ENCODE results near the gene ALX3.

The ALX3 gene

DNA sequence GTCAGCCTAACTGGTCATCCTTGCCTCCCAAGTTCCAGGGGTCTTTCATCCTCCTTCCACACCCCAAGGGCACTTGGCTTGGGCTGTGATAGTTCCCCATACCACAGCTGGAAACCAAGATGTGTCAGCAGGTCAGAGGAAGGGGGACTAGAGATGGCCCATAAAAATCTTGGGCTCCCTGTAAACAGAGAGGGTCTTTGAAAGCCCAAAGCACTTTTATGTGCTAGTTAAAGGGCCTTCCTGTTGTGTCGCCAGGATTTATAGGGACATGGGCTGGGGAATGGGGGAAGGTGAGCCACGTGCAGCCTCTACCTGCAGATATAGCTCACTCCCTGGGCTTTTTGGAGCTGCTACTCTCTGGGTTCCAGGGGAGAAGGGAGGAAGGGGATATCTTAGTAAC, 29.9 kb upstream of the ALX3 start:
- in situ Hi-C loops (cut with HindIII; ENCODE audit: low sequenced_read_pairs): no loop called here
- H3K4me3 ChIP-seq (ENCODE audit: low read depth, low read length): no peak overlapping the region
- DNase-seq (ENCODE audit: low read depth, low spot score): no peak

DNA sequence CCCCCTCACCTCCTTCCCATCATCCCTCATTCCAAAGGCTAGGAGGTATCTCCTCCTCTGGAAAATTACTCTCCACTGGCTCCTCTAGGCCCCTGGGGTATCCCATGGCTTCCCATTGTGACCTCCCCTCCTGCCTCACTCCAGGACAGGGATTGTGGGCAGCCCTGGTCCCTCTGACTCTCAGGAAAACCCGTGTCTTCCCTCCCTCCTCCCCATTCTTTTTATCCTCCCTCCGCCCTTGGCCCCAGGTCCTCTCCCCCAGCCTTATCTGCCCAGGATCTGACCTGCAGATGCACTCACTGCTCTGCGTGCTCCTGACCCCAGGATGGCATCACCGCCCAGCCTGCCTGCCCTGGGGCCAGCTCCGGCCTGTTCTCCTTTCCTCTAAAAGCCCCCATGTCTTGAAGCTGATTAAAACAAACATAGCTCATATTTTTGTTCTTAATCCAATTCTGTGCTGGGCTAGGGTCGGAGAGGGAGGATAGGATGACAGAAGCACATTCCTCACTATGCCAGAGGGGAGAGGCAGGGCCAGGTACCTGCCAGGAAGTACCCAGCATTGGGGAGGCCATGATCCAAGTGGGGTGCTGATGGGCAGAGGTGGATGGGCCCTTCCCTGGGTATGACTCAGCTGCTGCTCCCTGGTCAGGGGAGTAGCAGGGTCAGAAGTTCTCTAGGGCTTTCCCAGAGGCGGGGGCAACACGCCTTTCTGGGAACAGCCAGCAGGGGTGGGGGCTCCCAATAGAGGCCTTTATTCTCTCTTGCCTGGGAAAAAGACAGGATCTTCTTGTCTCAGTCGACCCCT, 28.0 kb upstream of the ALX3 start:
- H3K4me3 ChIP-seq (ENCODE audit: low read depth, low read length): no peak overlapping the region
- no peak for DNase-seq (ENCODE audit: low read depth, low spot score)
- no peak for TF ChIP-seq CTCF (IDR thresholded peaks at IDR 0.05; ENCODE audit: low read depth, low read length)
- in situ Hi-C loops (cut with HindIII; ENCODE audit: low sequenced_read_pairs): no loop called here

More for the DNA sequence above, 29.9 kb upstream of the ALX3 start:
- TF ChIP-seq CTCF (IDR thresholded peaks at IDR 0.05; ENCODE audit: low read depth, low read length): no peak

DNA sequence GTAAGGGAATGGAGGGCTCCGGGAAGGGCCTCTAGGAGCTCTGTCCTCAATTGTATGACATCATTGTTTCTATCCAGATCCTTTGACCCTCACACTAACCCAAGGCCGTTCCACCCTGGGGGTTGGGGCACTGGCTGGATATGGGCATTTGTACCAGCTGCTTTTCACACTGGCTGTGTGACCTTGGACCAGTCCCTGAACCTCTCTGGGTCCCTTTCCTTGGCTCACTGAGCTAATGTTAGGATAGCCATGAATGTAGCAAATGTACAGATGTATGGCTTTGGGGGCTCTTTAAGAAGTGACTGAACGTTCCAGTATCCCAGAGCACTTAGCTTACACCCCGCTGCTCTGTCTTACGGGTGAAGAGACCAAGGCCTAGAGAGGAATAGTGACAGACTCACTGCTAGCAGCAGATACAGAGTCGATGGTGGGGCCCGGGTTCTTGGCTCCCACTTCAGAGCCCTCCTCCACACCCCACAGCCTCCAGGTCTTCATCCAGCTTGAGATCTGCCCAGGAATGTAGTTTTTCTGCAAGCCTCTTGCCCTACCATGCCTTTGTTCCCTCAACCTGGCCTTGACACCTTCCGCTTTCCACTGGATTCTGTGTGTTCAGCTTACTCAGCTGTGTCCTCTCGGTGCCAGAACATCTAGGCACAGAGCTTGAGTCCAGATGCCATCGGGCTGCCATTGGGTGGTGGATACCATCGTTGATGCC, 27.2 kb upstream of the ALX3 start:
- in situ Hi-C loops (cut with HindIII; ENCODE audit: low sequenced_read_pairs): no loop called here
- H3K4me3 ChIP-seq (ENCODE audit: low read depth, low read length): no peak overlapping the region
- no peak for TF ChIP-seq CTCF (IDR thresholded peaks at IDR 0.05; ENCODE audit: low read depth, low read length)
- no peak for DNase-seq (ENCODE audit: low read depth, low spot score)

GRCh38 chr1:110094931-110095654, 24.6 kb upstream of the ALX3 start:
- no peak for DNase-seq (ENCODE audit: low read depth, low spot score)
- in situ Hi-C loops (cut with HindIII; ENCODE audit: low sequenced_read_pairs): no loop called here
- no peak for TF ChIP-seq CTCF (IDR thresholded peaks at IDR 0.05; ENCODE audit: low read depth, low read length)
- H3K4me3 ChIP-seq (ENCODE audit: low read depth, low read length): no peak overlapping the region

GRCh38 chr1:110092991-110093390, 22.5 kb upstream of the ALX3 start:
- TF ChIP-seq CTCF (IDR thresholded peaks at IDR 0.05; ENCODE audit: low read depth, low read length): no peak
- in situ Hi-C loops (cut with HindIII; ENCODE audit: low sequenced_read_pairs): no loop called here
- H3K4me3 ChIP-seq (ENCODE audit: low read depth, low read length): no peak overlapping the region
- no peak for DNase-seq (ENCODE audit: low read depth, low spot score)

GRCh38 chr1:110091791-110092190, 21.3 kb upstream of the ALX3 start:
- no peak overlapping the region for H3K4me3 ChIP-seq (ENCODE audit: low read depth, low read length)
- in situ Hi-C loops (cut with HindIII; ENCODE audit: low sequenced_read_pairs): no loop called here
- no peak for DNase-seq (ENCODE audit: low read depth, low spot score)

More at GRCh38 chr1:110091791-110092190, 21.3 kb upstream of the ALX3 start:
- no peak for TF ChIP-seq CTCF (IDR thresholded peaks at IDR 0.05; ENCODE audit: low read depth, low read length)

Data from astrocyte of the spinal cord (primary cell).